Gastroesophageal sphincter (tissue), 4 donors: Measurements from ENCODE around the gene DCAF10. TPM values are rescaled to one million over a fixed set of nuclear protein-coding genes. Genes with fewer than 3 reads are reported as not detected.

Source experiments
- ATAC-seq: fragments of 150-250 bp; one replicate; pipeline ENCODE4 v1.9.1; 2016; ENCODE audit warnings: mild to moderate bottlenecking, moderate library complexity
- H3K27ac ChIP-seq, 4 donors: fragments of 200-600 bp; sonication (generic) in 3 of 4; 1 replicate in 3 of 4; 2 replicates in 1 of 4; pipeline ENCODE4 v1.5.1; 2016 to 2019
- H3K27me3 ChIP-seq: fragments of 200-600 bp; sonication (generic); one replicate; pipeline ENCODE4 v1.5.1; 2019
- H3K36me3 ChIP-seq, 2 donors: fragments of 200-600 bp; sonication (generic); one replicate each; pipeline ENCODE4 v1.5.1; 2019; ENCODE audit warnings: control low read depth in 1 of 2
- H3K4me1 ChIP-seq, 3 donors: fragments of 200-600 bp; sonication (generic); 1 replicate in 2 of 3; 2 replicates in 1 of 3; pipeline ENCODE4 v1.5.1; 2016 to 2019; ENCODE audit warnings: control low read depth in 2 of 3
- H3K4me3 ChIP-seq, 2 donors: fragments of 200-600 bp; sonication (generic); one replicate each; pipeline ENCODE4 v1.5.1; 2019; ENCODE audit warnings: mild to moderate bottlenecking in 1 of 2, moderate library complexity in 1 of 2
- H3K9me3 ChIP-seq, 3 donors: fragments of 200-600 bp; sonication (generic); one replicate each; pipeline ENCODE4 v1.5.1; 2017 to 2019; ENCODE audit warnings: control low read depth in 2 of 3
- EP300 ChIP-seq: sonication (generic); formaldehyde crosslinking; IDR thresholded peaks from one replicate; pipeline ENCODE4 v1.6.1; 2017; ENCODE audit warnings: antibody characterized with exemption, mild to moderate bottlenecking
- POLR2A ChIP-seq, 2 donors: fragments of 450-650 bp; IDR thresholded peaks; one replicate each; pipeline ENCODE4 v1.6.1; 2017; ENCODE audit warnings: antibody characterized with exemption in 2 of 2, mild to moderate bottlenecking in 2 of 2, moderate library complexity in 1 of 2
- POLR2AphosphoS5 ChIP-seq: sonication (generic); formaldehyde crosslinking; IDR thresholded peaks from one replicate; pipeline ENCODE4 v1.6.1; 2017; ENCODE audit warnings: antibody characterized with exemption
- WGBS, 2 donors: methylation state at CpG; one replicate each; pipeline ENCODE4 v1.1.5; 2018; ENCODE audit warnings: low coverage in 1 of 2; 5-methylcytosine and 5-hydroxymethylcytosine counted together
- total RNA-seq, 4 donors: library from RNA; depleted of rRNA; stranded (reverse); fragments of >200 nt; gene quantifications; one replicate each; pipeline ENCODE4 v1.1.0, GENCODE V29; 2016
- TF ChIP-seq, protein P1 (sequence below), 4 experiments: fragments of 200-600 bp in 2 of 4; fragments of 450-650 bp in 2 of 4; sonication (generic) in 1 of 4; IDR thresholded peaks; one replicate each; pipeline ENCODE4 v1.5.1; 2017 to 2019; ENCODE audit warnings: antibody characterized with exemption in 4 of 4, mild to moderate bottlenecking in 2 of 4, moderate library complexity in 2 of 4

Gene DCAF10
- total RNA-seq, 4 donors from 2014 or later = 20.6 to 37.4 (median 30.1) TPM

GRCh38 chr9:37769306-37769705, 31.3 kb upstream of the DCAF10 start:
- no peak overlapping the region for H3K27ac ChIP-seq
- ATAC-seq = no peak
- H3K9me3 ChIP-seq = no peaks in the 10 kb centered on the region
- no peak overlapping the region for H3K4me3 ChIP-seq
- WGBS, 2 donors = 75 to 85% methylated on average over 4 of the region's 5 CpGs
- no peak for TF ChIP-seq EP300
- TF ChIP-seq, protein P1, sequence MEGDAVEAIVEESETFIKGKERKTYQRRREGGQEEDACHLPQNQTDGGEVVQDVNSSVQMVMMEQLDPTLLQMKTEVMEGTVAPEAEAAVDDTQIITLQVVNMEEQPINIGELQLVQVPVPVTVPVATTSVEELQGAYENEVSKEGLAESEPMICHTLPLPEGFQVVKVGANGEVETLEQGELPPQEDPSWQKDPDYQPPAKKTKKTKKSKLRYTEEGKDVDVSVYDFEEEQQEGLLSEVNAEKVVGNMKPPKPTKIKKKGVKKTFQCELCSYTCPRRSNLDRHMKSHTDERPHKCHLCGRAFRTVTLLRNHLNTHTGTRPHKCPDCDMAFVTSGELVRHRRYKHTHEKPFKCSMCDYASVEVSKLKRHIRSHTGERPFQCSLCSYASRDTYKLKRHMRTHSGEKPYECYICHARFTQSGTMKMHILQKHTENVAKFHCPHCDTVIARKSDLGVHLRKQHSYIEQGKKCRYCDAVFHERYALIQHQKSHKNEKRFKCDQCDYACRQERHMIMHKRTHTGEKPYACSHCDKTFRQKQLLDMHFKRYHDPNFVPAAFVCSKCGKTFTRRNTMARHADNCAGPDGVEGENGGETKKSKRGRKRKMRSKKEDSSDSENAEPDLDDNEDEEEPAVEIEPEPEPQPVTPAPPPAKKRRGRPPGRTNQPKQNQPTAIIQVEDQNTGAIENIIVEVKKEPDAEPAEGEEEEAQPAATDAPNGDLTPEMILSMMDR (IDR thresholded peaks at IDR 0.05) = no peak
- TF ChIP-seq POLR2A (IDR thresholded peaks at IDR 0.05) = no peak
- TF ChIP-seq POLR2AphosphoS5 = no peak
- peaks cover 0 to 66% of the 10 kb centered on the region in 2 donors for H3K36me3 ChIP-seq
- no peaks in the 10 kb centered on the region for H3K4me1 ChIP-seq
- H3K27me3 ChIP-seq = no peaks in the 10 kb centered on the region

DNA sequence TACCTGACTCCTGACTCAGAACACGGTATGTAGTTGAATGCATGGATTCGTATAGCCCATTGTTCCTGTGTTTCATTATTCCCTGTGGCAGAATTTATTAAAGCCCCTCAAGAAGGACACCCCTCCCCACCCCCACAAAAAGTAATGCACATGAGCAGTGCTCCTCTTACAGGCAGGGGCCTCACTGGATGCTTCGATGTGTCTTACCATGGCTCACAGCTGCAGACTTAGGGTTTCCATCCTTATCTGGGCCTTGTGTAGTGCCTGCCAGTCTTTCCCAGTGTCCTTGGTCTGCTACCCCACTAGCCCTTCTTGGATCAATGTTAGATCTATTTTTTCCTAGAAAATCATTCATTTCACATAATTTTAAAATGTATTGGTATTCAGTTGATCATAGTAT, 30.6 kb upstream of the DCAF10 start:
- ATAC-seq = no peak
- Histone ChIP-seq H3K4me3 (no peak overlapping the region), H3K36me3 (peaks cover 0 to 67% of the 10 kb centered on the region in 2 donors), H3K4me1 (no peaks in the 10 kb centered on the region), H3K9me3 (no peaks in the 10 kb centered on the region), H3K27ac (no peak overlapping the region), H3K27me3 (no peaks in the 10 kb centered on the region)
- 80 to 89% methylated on average over 1 to 3 of the region's 3 CpGs for whole genome bisulfite sequencing, 2 donors
- TF ChIP-seq POLR2AphosphoS5 = no peak
- TF ChIP-seq POLR2A (IDR thresholded peaks at IDR 0.05) = no peak
- TF ChIP-seq, protein P1 (IDR thresholded peaks at IDR 0.05) = no peak
- no peak for TF ChIP-seq EP300

DNA sequence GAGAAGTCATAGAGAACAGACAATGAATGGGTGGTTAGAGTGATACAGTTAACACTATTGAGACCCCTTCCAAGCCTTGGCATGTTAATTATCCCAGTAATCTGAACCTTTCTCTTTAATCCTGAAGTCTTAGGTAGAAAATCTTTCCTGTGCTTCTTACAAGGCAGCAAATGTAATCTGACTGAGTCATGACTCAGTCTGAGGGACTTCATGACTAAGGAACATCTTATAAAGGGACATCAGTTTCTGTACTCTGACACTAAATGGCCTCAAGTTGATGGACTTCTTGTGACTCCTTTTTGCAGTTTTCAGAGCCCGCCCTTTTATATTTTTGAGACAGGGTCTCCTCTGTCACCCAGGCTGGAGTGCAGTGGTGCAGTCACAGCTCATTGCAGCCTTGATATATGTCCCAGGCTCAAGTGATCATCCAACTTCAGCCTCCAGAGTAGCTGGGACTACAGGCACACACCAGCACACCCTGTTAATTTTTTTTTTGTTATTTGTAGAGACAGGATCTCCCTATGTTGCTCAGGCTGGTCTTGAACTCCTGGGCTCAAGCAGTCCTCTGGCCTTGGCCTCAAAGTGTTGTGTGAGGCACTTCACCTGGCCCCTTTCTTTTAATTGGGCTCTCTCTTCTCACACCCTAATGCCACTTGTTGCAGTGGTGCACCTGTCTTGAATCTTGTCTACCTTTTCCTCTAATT, 25.2 kb upstream of the DCAF10 start:
- Histone ChIP-seq H3K4me1 (no peaks in the 10 kb centered on the region), H3K36me3 (peaks cover 0 to 98% of the 10 kb centered on the region in 2 donors), H3K9me3 (no peaks in the 10 kb centered on the region), H3K27me3 (no peaks in the 10 kb centered on the region), H3K4me3 (no peak overlapping the region), H3K27ac (no peak overlapping the region)
- no peak for ATAC-seq
- no peak for TF ChIP-seq EP300
- TF ChIP-seq, protein P1 (IDR thresholded peaks at IDR 0.05) = no peak
- TF ChIP-seq POLR2A (IDR thresholded peaks at IDR 0.05) = no peak
- no peak for TF ChIP-seq POLR2AphosphoS5
- WGBS, 2 donors = 89 to 100% methylated on average over 1 of the region's 1 CpG

DNA sequence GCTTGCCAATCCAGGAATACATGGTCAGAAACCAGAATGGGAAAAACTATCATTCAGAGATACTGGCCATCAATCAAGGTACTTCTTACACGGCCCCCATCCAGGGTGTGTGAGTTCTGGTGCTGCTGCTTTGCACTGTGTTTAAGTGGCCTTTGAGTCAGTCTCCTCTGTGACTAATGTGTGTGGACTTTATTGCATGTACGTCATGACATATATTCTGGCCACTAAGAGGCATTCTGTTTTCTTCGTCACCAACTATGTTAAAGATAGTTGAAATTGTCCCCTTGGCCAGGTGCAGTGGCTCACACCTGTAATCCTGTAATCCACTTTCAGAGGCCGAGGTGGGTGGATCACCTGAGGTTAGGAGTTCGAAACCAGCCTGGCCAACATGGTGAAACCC, 24.3 kb upstream of the DCAF10 start:
- H3K36me3 ChIP-seq = peaks cover 0 to 99% of the 10 kb centered on the region in 2 donors
- H3K4me3 ChIP-seq = no peak overlapping the region
- H3K27me3 ChIP-seq = no peaks in the 10 kb centered on the region
- TF ChIP-seq POLR2AphosphoS5 (no peak), POLR2A (IDR thresholded peaks at IDR 0.05) (no peak), EP300 (no peak)
- TF ChIP-seq, protein P1 (IDR thresholded peaks at IDR 0.05) = no peak
- no peaks in the 10 kb centered on the region for H3K9me3 ChIP-seq
- H3K27ac ChIP-seq = no peak overlapping the region
- no peaks in the 10 kb centered on the region for H3K4me1 ChIP-seq
- ATAC-seq = no peak
- WGBS, 2 donors = 83% methylated on average over 2 of the region's 5 CpGs; no CpG with 5 or more reads in 1 of the 2 donors

- TF ChIP-seq, protein P1 (IDR thresholded peaks at IDR 0.05) = no peak
- TF ChIP-seq EP300 (no peak), POLR2AphosphoS5 (no peak), POLR2A (IDR thresholded peaks at IDR 0.05) (no peak)
- Histone ChIP-seq H3K9me3 (no peaks in the 10 kb centered on the region), H3K4me1 (peaks cover 0 to 14% (median 0%) of the 10 kb centered on the region in 3 donors), H3K27ac (no peak overlapping the region), H3K36me3 (peaks cover 0 to 99% of the 10 kb centered on the region in 2 donors), H3K4me3 (no peak overlapping the region), H3K27me3 (no peaks in the 10 kb centered on the region)
- WGBS, 2 donors = 63 to 73% methylated on average over 1 to 2 of the region's 2 CpGs
- ATAC-seq = no peak
Measured at GRCh38 chr9:37778534-37778933, 22.1 kb upstream of the DCAF10 start.
